Activated CD8-positive, alpha-beta memory T cell treated with anti-CD3 and anti-CD28 coated beads for 36 hours (primary cell): ENCODE data around the gene ZNF8. TPM values are rescaled to one million over a fixed set of nuclear protein-coding genes. Genes with fewer than 3 reads are reported as not detected.
"Not testable (repeated sequence)": the region's sequence is repeated elsewhere in the genome, so short reads cannot be mapped to it uniquely, and the experiment has no call there.

ENCODE experiments used
- CTCF ChIA-PET: fragments of 350-600 bp; sonication (Branson Sonifier 250); formaldehyde crosslinking; loops from one replicate; lab custom pipeline; 2021; ENCODE audit warnings: antibody characterized with exemption; lab: Charles Lee
- POLR2A ChIA-PET: fragments of 350-600 bp; sonication (Branson Sonifier 250); formaldehyde crosslinking; loops from one replicate; lab custom pipeline; 2021; ENCODE audit warnings: antibody characterized with exemption; lab: Charles Lee
- total RNA-seq, 2 experiments: library from RNA; stranded (reverse); gene quantifications; one replicate each; pipeline ENCODE4 v1.2.3, GENCODE V29; 2021

Gene ZNF8
- total RNA-seq = 1 to 10 TPM; 4.4 to 4.5 TPM

GRCh38 chr19:58278541-58279041, at the start of gene ZNF8:
Gene ZNF8, plus strand, starts transcription at chr19:58278955. Its CDS starts 127 bp downstream, at chr19:58279082.
- CTCF ChIA-PET = interaction anchor here (1.0 to 1.3 kb wide), 2 partner anchors 9 to 50 kb away, joined by 5 read pairs; partner anchors contain the start of gene ZNF544
- POLR2A ChIA-PET = interaction anchor here (0.6 to 1.0 kb wide), 5 partner anchors 9 to 276 kb away, joined by 3 to 7 read pairs (median 3); partner anchors contain the start of genes CHMP2A and ERVK3-1

- ChIA-PET CTCF (interaction anchor here (0.9 to 2.1 kb wide), 5 partner anchors 9 to 49 kb away, joined by 3 to 8 read pairs (median 5); partner anchors contain the start of gene ZNF8), POLR2A (interaction anchor here (0.8 to 1.6 kb wide), 2 partner anchors 50 to 133 kb away, joined by 3 to 5 read pairs; partner anchors contain the start of gene ZNF497)
Observed at GRCh38 chr19:58229255-58229639, 49.5 kb upstream of the ZNF8 start.

GRCh38 chr19:58237324-58237723, 41.4 kb upstream of the ZNF8 start:
- POLR2A ChIA-PET = no interaction called here

GRCh38 chr19:58243351-58243750, 35.4 kb upstream of the ZNF8 start:
- POLR2A ChIA-PET = no interaction called here

More at GRCh38 chr19:58237324-58237723, 41.4 kb upstream of the ZNF8 start:
- CTCF ChIA-PET = no interaction called here

GRCh38 chr19:58248886-58249285, 29.9 kb upstream of the ZNF8 start:
- POLR2A ChIA-PET = no interaction called here
- CTCF ChIA-PET = no interaction called here

More at GRCh38 chr19:58243351-58243750, 35.4 kb upstream of the ZNF8 start:
- CTCF ChIA-PET = no interaction called here

- ChIA-PET POLR2A (no interaction called here), CTCF (no interaction called here)
Observed at GRCh38 chr19:58252102-58252685, 26.6 kb upstream of the ZNF8 start.

- POLR2A ChIA-PET = interaction anchor here (0.6 kb wide), 1 partner anchor 1000 kb away, joined by 7 read pairs; no protein-coding TSS in a partner anchor
- CTCF ChIA-PET = not testable (repeated sequence)
Observed at GRCh38 chr19:58258259-58258658, 20.5 kb upstream of the ZNF8 start.

GRCh38 chr19:58261600-58261967, 17.2 kb upstream of the ZNF8 start:
- CTCF ChIA-PET = no interaction called here
- POLR2A ChIA-PET = no interaction called here

- ChIA-PET POLR2A (no interaction called here), CTCF (no interaction called here)
Observed at GRCh38 chr19:58261968-58262921, 16.5 kb upstream of the ZNF8 start.

- ChIA-PET CTCF (no interaction called here), POLR2A (no interaction called here)
Observed at GRCh38 chr19:58262922-58263296, 15.8 kb upstream of the ZNF8 start.

GRCh38 chr19:58265100-58265499, 13.7 kb upstream of the ZNF8 start:
- ChIA-PET CTCF (no interaction called here), POLR2A (no interaction called here)

GRCh38 chr19:58268344-58268743, 10.4 kb upstream of the ZNF8 start:
- CTCF ChIA-PET = no interaction called here
- POLR2A ChIA-PET = no interaction called here

- ChIA-PET CTCF (no interaction called here), POLR2A (no interaction called here)
Observed at GRCh38 chr19:58274771-58275201, 4.0 kb upstream of the ZNF8 start.

- CTCF ChIA-PET = interaction anchor here (0.6 to 0.9 kb wide), 2 partner anchors 75 to 244 kb away, joined by 3 to 4 read pairs; partner anchors contain the start of gene ZBTB45
- POLR2A ChIA-PET = no interaction called here
Observed at GRCh38 chr19:58275564-58275963, 3.2 kb upstream of the ZNF8 start.

GRCh38 chr19:58277197-58277596, 1.6 kb upstream of the ZNF8 start:
- CTCF ChIA-PET = no interaction called here
- POLR2A ChIA-PET = no interaction called here

GRCh38 chr19:58277748-58278540, 811 bp upstream of the ZNF8 start:
- POLR2A ChIA-PET = interaction anchor here (0.6 to 1.0 kb wide), 4 partner anchors 9 to 69 kb away, joined by 3 to 7 read pairs (median 3); partner anchors contain the start of gene ERVK3-1
- CTCF ChIA-PET = interaction anchor here (1.0 to 1.3 kb wide), 2 partner anchors 8 to 49 kb away, joined by 5 read pairs; partner anchors contain the start of gene ZNF544

GRCh38 chr19:58279042-58279924, 528 bp downstream of the ZNF8 start:
- CTCF ChIA-PET = interaction anchor here (0.6 to 1.3 kb wide), 2 partner anchors 35 to 51 kb away, joined by 5 to 6 read pairs; partner anchors contain the start of gene ZNF544
- POLR2A ChIA-PET = interaction anchor here (0.6 to 1.0 kb wide), 4 partner anchors 25 to 275 kb away, joined by 3 read pairs; partner anchors contain the start of genes CHMP2A and ERVK3-1
